ENCODE results near the gene KRTAP4-8. TPM values are rescaled to one million over a fixed set of nuclear protein-coding genes. Genes with fewer than 3 reads are reported as not detected.

KRTAP4-8 gene
- total and polyA plus RNA-seq, 2 of the 8 experiments (the other 6 are each of a cell fraction or from before 2014, with no cell fraction given), result not detected

DNA sequence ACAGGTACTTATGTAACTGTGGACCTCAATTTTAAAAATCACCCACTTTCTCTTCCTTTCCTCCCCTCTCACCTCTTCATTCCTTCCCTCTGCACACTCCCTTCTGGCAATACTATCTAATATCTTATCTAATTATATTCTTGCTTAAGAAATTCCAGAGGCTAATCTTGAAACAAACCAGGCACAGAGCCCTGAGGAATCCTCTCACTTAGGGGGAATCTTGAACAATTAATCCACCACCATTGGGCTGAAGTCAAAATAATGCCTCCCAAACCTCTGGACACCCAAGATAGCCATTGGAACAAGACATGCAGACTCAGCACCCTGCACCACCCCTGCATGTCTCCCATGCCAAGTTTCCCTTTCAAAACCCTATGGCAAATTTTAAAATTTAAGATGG, 43.4 kb upstream of the KRTAP4-8 start:
- H2AK5ac ChIP-seq (ENCODE audit: low read depth, low read length), result no peak overlapping the region
- no peak overlapping the region for H2BK5ac ChIP-seq (ENCODE audit: low read depth, low read length)
- POLR2A ChIA-PET (ENCODE audit: partially characterized antibody), result interaction anchor here (0.6 kb wide), 1 partner anchor 102 kb away, joined by 4 read pairs; no protein-coding TSS in a partner anchor
- no peaks in the 10 kb centered on the region for H3K27me3 ChIP-seq (replicated peaks in 1 of 4; ENCODE audit: control insufficient read depth in 3 of 4, extremely low read depth in 1 of 4, insufficient read depth in 3 of 4, low read length in 3 of 4)
- no peak overlapping the region for H4K5ac ChIP-seq (ENCODE audit: insufficient read length, low read depth, low read length)
- H3K18ac ChIP-seq (ENCODE audit: extremely low read depth, low read length), result no peak overlapping the region
- DNase-seq (ENCODE audit: low read depth in 1 of 2, low spot score in 2 of 2) (no peak), FAIRE-seq (no peak)
- H3K4me3 ChIP-seq (ENCODE audit: extremely low read depth in 1 of 4, insufficient read depth in 2 of 4, low read depth in 3 of 4, low read length in 4 of 4), result no peak overlapping the region
- CTCF ChIA-PET (ENCODE audit: partially characterized antibody), result interaction anchor here (1.0 kb wide), 1 partner anchor 8 kb away, joined by 3 read pairs; the partner anchor contains the start of gene KRTAP4-5
- no peak overlapping the region for H3K27ac ChIP-seq (ENCODE audit: low read depth, low read length)
- no peaks in the 10 kb centered on the region for H3K23me2 ChIP-seq (ENCODE audit: low read depth, low read length)
- H4K20me1 ChIP-seq (replicated peaks in 1 of 2; ENCODE audit: control insufficient read depth in 1 of 2, insufficient read depth in 2 of 2, low read length in 2 of 2), result no peaks in the 10 kb centered on the region
- no peak overlapping the region for H3K4ac ChIP-seq (replicated peaks; ENCODE audit: insufficient read length, low read depth, low read length)
- H4K91ac ChIP-seq (replicated peaks; ENCODE audit: insufficient read length, low read length), result no peak overlapping the region
- no peaks in the 10 kb centered on the region for H3K36me3 ChIP-seq (ENCODE audit: control insufficient read depth in 2 of 4, insufficient read depth in 4 of 4, low read length in 3 of 4)
- no peak overlapping the region for H2BK12ac ChIP-seq (ENCODE audit: low read depth, low read length)
- no peak overlapping the region for H4K8ac ChIP-seq (ENCODE audit: extremely low read depth, insufficient read depth, low read length)
- H3K23ac ChIP-seq (ENCODE audit: insufficient read length), result no peak overlapping the region
- no peaks in the 10 kb centered on the region for H3K79me2 ChIP-seq (ENCODE audit: control insufficient read depth in 1 of 2, insufficient read depth in 2 of 2, low read length in 2 of 2)
- no peak overlapping the region for H3K9ac ChIP-seq (replicated peaks in 1 of 4; ENCODE audit: extremely low read depth in 1 of 4, low read depth in 3 of 4, low read length in 3 of 4)
- H3K79me1 ChIP-seq (ENCODE audit: low read depth, low read length), result no peaks in the 10 kb centered on the region
- no peak overlapping the region for H2BK120ac ChIP-seq (replicated peaks; ENCODE audit: low read depth, low read length)
- H3K56ac ChIP-seq (replicated peaks; ENCODE audit: insufficient read length, low read depth, low read length), result no peak overlapping the region
- no peak overlapping the region for H3K14ac ChIP-seq (ENCODE audit: insufficient read length)
- H3K9me3 ChIP-seq (ENCODE audit: insufficient read depth in 2 of 2, low read depth in 1 of 2, low read length in 1 of 2), result peaks cover 12% of the 10 kb centered on the region in 2 experiments; a peak in 3 of 4 replicates
- no peaks in the 10 kb centered on the region for H3K4me1 ChIP-seq (replicated peaks in 1 of 4; ENCODE audit: control insufficient read depth in 3 of 4, insufficient read depth in 4 of 4, low read length in 3 of 4)
- no peak overlapping the region for H2AFZ ChIP-seq (ENCODE audit: low read length)
- no peak overlapping the region for H3K4me2 ChIP-seq (ENCODE audit: insufficient read depth in 1 of 2, low read depth in 2 of 2, low read length in 2 of 2)
- H2BK20ac ChIP-seq (ENCODE audit: low read length), result no peak overlapping the region
- no peak overlapping the region for H2BK15ac ChIP-seq (ENCODE audit: low read length)
- no peak for TF ChIP-seq CBX8 (IDR thresholded peaks at IDR 0.05; ENCODE audit: borderline replicate concordance, low read depth, low read length)
- TF ChIP-seq GABPA (IDR thresholded peaks at IDR 0.05; ENCODE audit: borderline replicate concordance, insufficient read depth, low read length), result no peak
- TF ChIP-seq SIX5 (IDR thresholded peaks at IDR 0.05; ENCODE audit: low read depth, low read length), result no peak
- TF ChIP-seq FOSL1 (IDR thresholded peaks at IDR 0.05; ENCODE audit: insufficient read depth, low read depth, low read length), result no peak
- TF ChIP-seq BCL11A (IDR thresholded peaks at IDR 0.05; ENCODE audit: low read depth in 2 of 2, low read length in 2 of 2), result no peak
- TF ChIP-seq JUND (IDR thresholded peaks at IDR 0.05; ENCODE audit: low read length), result no peak
- no peak for TF ChIP-seq E2F6 (IDR thresholded peaks at IDR 0.05)
- no peak for TF ChIP-seq EZH2 (IDR thresholded peaks at IDR 0.05; ENCODE audit: low read depth, low read length, severe bottlenecking)
- no peak for TF ChIP-seq CHD1 (IDR thresholded peaks at IDR 0.05; ENCODE audit: low read depth, low read length)
- no peak for TF ChIP-seq CREB1 (IDR thresholded peaks at IDR 0.05)
- TF ChIP-seq KDM4A (IDR thresholded peaks at IDR 0.05; ENCODE audit: low read depth, low read length, severe bottlenecking), result no peak
- no peak for TF ChIP-seq RNF2 (IDR thresholded peaks at IDR 0.05; ENCODE audit: borderline replicate concordance, low read depth, low read length, missing control alignments, poor library complexity, severe bottlenecking)
- no peak for TF ChIP-seq RXRA (IDR thresholded peaks at IDR 0.05; ENCODE audit: insufficient read depth, low read depth, low read length)
- TF ChIP-seq HDAC2 (IDR thresholded peaks at IDR 0.05; ENCODE audit: borderline replicate concordance in 1 of 2, low read depth in 2 of 2, low read length in 2 of 2), result no peak
